WTC11 (cell line): ENCODE results near the gene CCDC57. TPM values are rescaled to one million over a fixed set of nuclear protein-coding genes. Genes with fewer than 3 reads are reported as not detected.

Source experiments
- ATAC-seq: fragments of 200-7000 bp; cut with Tn5 transposase; 2 replicates; pipeline ENCODE4 v1.10.0; 2021; ENCODE audit warnings: mild to moderate bottlenecking, moderate library complexity
- CTCF ChIA-PET: fragments of 300-600 bp; sonication (Branson Sonifier 250); formaldehyde crosslinking; loops from one replicate; lab custom pipeline; 2021; ENCODE audit warnings: antibody characterized with exemption; lab: Charles Lee
- POLR2A ChIA-PET: fragments of 350-600 bp; sonication (Branson Sonifier 250); formaldehyde crosslinking; loops from one replicate; lab custom pipeline; 2021; ENCODE audit warnings: antibody characterized with exemption; lab: Charles Lee
- DNase-seq: peaks from one replicate; pipeline ENCODE4 v3.0.0; 2021; ENCODE audit warnings: low spot score
- H3K27ac Mint-ChIP-seq: 2 replicates; pipeline ENCODE4 v1.8.0; 2021; ENCODE audit warnings: mixed read lengths
- H3K27me3 Mint-ChIP-seq: 2 replicates; pipeline ENCODE4 v1.8.0; 2021; ENCODE audit warnings: low read depth, mild to moderate bottlenecking, moderate library complexity, mixed read lengths
- H3K36me3 Mint-ChIP-seq: 2 replicates; pipeline ENCODE4 v1.8.0; 2021; ENCODE audit warnings: mixed read lengths
- H3K4me1 Mint-ChIP-seq: 2 replicates; pipeline ENCODE4 v1.8.0; 2022; ENCODE audit warnings: mixed read lengths
- H3K4me3 Mint-ChIP-seq: 2 replicates; pipeline ENCODE4 v1.8.0; 2021; ENCODE audit warnings: mild to moderate bottlenecking, moderate library complexity, mixed read lengths
- H3K9me3 Mint-ChIP-seq: 2 replicates; pipeline ENCODE4 v1.8.0; 2021; ENCODE audit warnings: mixed read lengths
- CBFB ChIP-seq: sonication (generic); formaldehyde crosslinking; IDR thresholded peaks from 2 replicates; pipeline ENCODE4 v1.8.1; 2022; ENCODE audit warnings: mild to moderate bottlenecking, low read depth, missing genetic modification reagents
- E2F5 ChIP-seq: sonication (generic); formaldehyde crosslinking; IDR thresholded peaks from 2 replicates; pipeline ENCODE4 v1.8.1; 2022; ENCODE audit warnings: mild to moderate bottlenecking, moderate library complexity, missing genetic modification reagents
- EMX1 ChIP-seq: fragments of 250-450 bp; sonication (Bioruptor Pico); IDR thresholded peaks from 2 replicates; pipeline ENCODE4 v1.8.0; 2021; ENCODE audit warnings: mild to moderate bottlenecking
- ESRRA ChIP-seq: sonication (generic); formaldehyde crosslinking; IDR thresholded peaks from 2 replicates; pipeline ENCODE4 v1.8.1; 2022; ENCODE audit warnings: mild to moderate bottlenecking, missing genetic modification reagents, borderline replicate concordance
- FOXJ3 ChIP-seq: sonication (generic); formaldehyde crosslinking; IDR thresholded peaks from 2 replicates; pipeline ENCODE4 v1.9.0; 2021; ENCODE audit warnings: missing genetic modification reagents, mild to moderate bottlenecking, borderline replicate concordance
- FOXK1 ChIP-seq: sonication (generic); formaldehyde crosslinking; IDR thresholded peaks from 2 replicates; pipeline ENCODE4 v1.8.0; 2022; ENCODE audit warnings: mild to moderate bottlenecking, moderate library complexity, missing genetic modification reagents
- FOXP4 ChIP-seq: sonication (generic); formaldehyde crosslinking; IDR thresholded peaks from 2 replicates; pipeline ENCODE4 v1.8.0; 2022; ENCODE audit warnings: mild to moderate bottlenecking, missing genetic modification reagents
- GRHL2 ChIP-seq: fragments of 250-450 bp; sonication (Bioruptor Pico); IDR thresholded peaks from 2 replicates; pipeline ENCODE4 v1.8.0; 2022; ENCODE audit warnings: mild to moderate bottlenecking, moderate library complexity; ENCODE audit not compliant: insufficient replicate concordance, severe bottlenecking
- HMGXB4 ChIP-seq: sonication (generic); formaldehyde crosslinking; IDR thresholded peaks from 2 replicates; pipeline ENCODE4 v1.8.1; 2023; ENCODE audit warnings: mild to moderate bottlenecking, moderate library complexity, missing genetic modification reagents
- IRF2 ChIP-seq: sonication (generic); formaldehyde crosslinking; IDR thresholded peaks from 2 replicates; pipeline ENCODE4 v1.8.0; 2022; ENCODE audit warnings: low read depth, missing genetic modification reagents, borderline replicate concordance
- MYBL2 ChIP-seq: sonication (generic); formaldehyde crosslinking; IDR thresholded peaks from 2 replicates; pipeline ENCODE4 v1.8.1; 2023; ENCODE audit warnings: mild to moderate bottlenecking, moderate library complexity, missing genetic modification reagents
- NR3C1 ChIP-seq: sonication (generic); formaldehyde crosslinking; conservative IDR thresholded peaks from 2 replicates; pipeline ENCODE4 v1.8.1; 2023; ENCODE audit warnings: low read depth, mild to moderate bottlenecking, missing genetic modification reagents
- OVOL2 ChIP-seq: fragments of 250-450 bp; sonication (Bioruptor Pico); IDR thresholded peaks from 2 replicates; pipeline ENCODE4 v1.9.0; 2021; ENCODE audit warnings: mild to moderate bottlenecking, borderline replicate concordance
- SMAD3 ChIP-seq: sonication (generic); formaldehyde crosslinking; IDR thresholded peaks from 2 replicates; pipeline ENCODE4 v1.8.0; 2022; ENCODE audit warnings: missing genetic modification reagents, mild to moderate bottlenecking, borderline replicate concordance
- SP1 ChIP-seq: sonication (generic); formaldehyde crosslinking; conservative IDR thresholded peaks from 2 replicates; pipeline ENCODE4 v1.8.1; 2022; ENCODE audit warnings: missing genetic modification reagents
- TCF7 ChIP-seq: sonication (generic); formaldehyde crosslinking; IDR thresholded peaks from 2 replicates; pipeline ENCODE4 v1.8.0; 2022; ENCODE audit warnings: mild to moderate bottlenecking, low read depth, missing genetic modification reagents, moderate library complexity
- TEAD1 ChIP-seq: sonication (generic); formaldehyde crosslinking; IDR thresholded peaks from 2 replicates; pipeline ENCODE4 v1.8.0; 2022; ENCODE audit warnings: mild to moderate bottlenecking, missing genetic modification reagents
- TP53 ChIP-seq: sonication (generic); formaldehyde crosslinking; IDR thresholded peaks from 2 replicates; pipeline ENCODE4 v1.8.1; 2023; ENCODE audit warnings: mild to moderate bottlenecking, missing genetic modification reagents
- ZNF121 ChIP-seq: sonication (generic); formaldehyde crosslinking; IDR thresholded peaks from 2 replicates; pipeline ENCODE4 v1.8.0; 2023; ENCODE audit warnings: missing genetic modification reagents
- ZNF396 ChIP-seq: fragments of 250-450 bp; sonication (Bioruptor Pico); IDR thresholded peaks from 2 replicates; pipeline ENCODE4 v1.8.0; 2021; ENCODE audit warnings: mild to moderate bottlenecking, moderate library complexity, borderline replicate concordance
- ZNF423 ChIP-seq: fragments of 250-450 bp; sonication (Bioruptor Pico); IDR thresholded peaks from 2 replicates; pipeline ENCODE4 v2.1.2; 2022; ENCODE audit warnings: mild to moderate bottlenecking, moderate library complexity
- ZNF425 ChIP-seq: fragments of 250-450 bp; sonication (Bioruptor Pico); conservative IDR thresholded peaks from 2 replicates; pipeline ENCODE4 v1.9.0; 2021; ENCODE audit warnings: mild to moderate bottlenecking
- total RNA-seq: library from RNA; stranded (reverse); gene quantifications from 3 replicates; pipeline ENCODE4 v1.2.3, GENCODE V29; 2021

Gene CCDC57
- total RNA-seq, 1 experiment from 2014 or later = 20.0 TPM

DNA sequence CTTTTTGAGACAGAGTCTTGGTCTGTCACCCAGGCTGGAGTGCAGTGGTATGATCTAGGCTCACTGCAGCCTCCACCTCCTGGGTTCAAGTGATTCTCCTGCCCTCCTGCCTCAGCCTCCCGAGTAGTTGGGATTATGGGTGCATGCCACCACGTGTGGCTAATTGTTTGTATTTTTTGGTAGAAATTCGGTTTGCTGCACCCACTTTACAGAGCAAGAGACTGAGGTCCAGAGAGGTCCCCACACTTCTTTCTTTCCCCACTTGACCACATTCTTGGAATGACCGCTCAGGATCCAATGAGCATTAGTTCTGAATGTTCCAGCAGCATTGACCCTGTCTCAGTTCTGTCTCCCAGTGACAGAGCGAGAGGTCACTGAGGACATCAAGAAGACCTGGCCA, 10.9 kb upstream of the CCDC57 start (continued):
- TF ChIP-seq ZNF425 (CRISPR knock-in tag) = no peak
- no peak for TF ChIP-seq GRHL2 (CRISPR knock-in tag)
- no peak for TF ChIP-seq ZNF423 (CRISPR knock-in tag)
- no peak for TF ChIP-seq TCF7 (CRISPR knock-in tag)
- no peak for TF ChIP-seq ZNF396 (CRISPR knock-in tag)

GRCh38 chr17:82222816-82223215, 10.2 kb upstream of the CCDC57 start:
- no peaks in the 10 kb centered on the region for H3K36me3 Mint-ChIP-seq
- ChIA-PET POLR2A (no interaction called here), CTCF (no interaction called here)
- no peak for TF ChIP-seq TP53 (CRISPR knock-in tag)
- TF ChIP-seq FOXP4 (CRISPR knock-in tag) = no peak
- no peak for TF ChIP-seq IRF2
- TF ChIP-seq ZNF121 (CRISPR knock-in tag) = no peak
- no peaks in the 10 kb centered on the region for H3K4me1 Mint-ChIP-seq
- DNase-seq = no peak
- no peak overlapping the region for H3K4me3 Mint-ChIP-seq
- no peak for ATAC-seq
- H3K27ac Mint-ChIP-seq = no peak overlapping the region
- no peaks in the 10 kb centered on the region for H3K9me3 Mint-ChIP-seq
- peaks cover 26% of the 10 kb centered on the region for H3K27me3 Mint-ChIP-seq

- POLR2A ChIA-PET = no interaction called here
- CTCF ChIA-PET = interaction anchor here (0.7 to 1.0 kb wide), 2 partner anchors 15 to 16 kb away, joined by 3 read pairs; no protein-coding TSS in a partner anchor
Observed at GRCh38 chr17:82221341-82221902, 8.8 kb upstream of the CCDC57 start.

DNA sequence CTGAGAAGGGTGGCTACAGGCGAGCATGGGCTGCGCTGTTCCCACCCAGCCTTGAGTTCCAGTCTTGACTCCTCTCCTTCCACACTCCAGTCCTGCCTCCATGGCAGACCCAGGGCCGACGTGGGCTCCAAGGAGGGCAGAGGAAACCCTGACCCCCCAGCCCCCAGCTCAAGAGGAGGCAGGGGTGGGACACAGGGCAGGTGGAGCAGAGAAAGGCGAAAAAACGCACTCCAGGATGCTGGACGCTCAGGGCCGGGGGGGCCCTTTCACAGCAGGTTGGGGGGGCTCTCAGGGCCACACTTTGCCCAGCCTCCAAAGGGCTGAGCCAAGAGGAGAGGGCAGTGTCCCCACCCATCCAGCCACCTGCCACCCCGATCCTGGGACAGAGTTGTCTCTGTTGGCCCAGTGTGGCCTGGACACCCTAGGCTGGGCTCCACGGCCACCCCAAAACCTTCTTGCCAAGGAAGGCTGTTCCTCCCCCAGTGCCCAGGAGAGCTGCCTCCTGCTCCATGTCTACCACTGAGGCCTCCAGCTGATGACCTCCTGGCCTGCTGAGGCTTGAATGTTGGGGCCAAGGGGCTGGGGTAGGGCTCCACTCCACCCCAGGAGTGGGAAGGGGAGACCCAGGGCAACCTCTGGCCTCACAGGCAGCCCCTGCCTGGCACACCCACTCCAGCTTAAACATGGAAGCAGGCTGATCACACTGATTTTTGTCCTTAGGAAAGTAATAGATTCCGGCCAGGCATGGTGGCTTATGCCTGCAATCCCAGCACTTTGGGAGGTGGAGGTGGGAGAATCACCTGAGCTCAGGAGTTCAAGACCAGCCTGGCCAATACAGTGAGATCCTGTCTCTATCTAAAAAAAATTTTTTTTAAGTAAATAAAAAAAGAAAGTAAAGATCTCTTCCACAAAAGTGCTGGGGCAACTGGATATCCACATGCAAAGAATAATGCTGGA, 7.4 kb upstream of the CCDC57 start:
- Mint-ChIP-seq H3K4me3 (no peak overlapping the region), H3K36me3 (no peaks in the 10 kb centered on the region), H3K27ac (no peak overlapping the region), H3K27me3 (peaks cover 19% of the 10 kb centered on the region), H3K4me1 (no peaks in the 10 kb centered on the region), H3K9me3 (no peaks in the 10 kb centered on the region; the same call in 1 of the 2 replicates)
- ATAC-seq (no peak), DNase-seq (no peak)
- ChIA-PET POLR2A (no interaction called here), CTCF (no interaction called here)
- no peak for TF ChIP-seq ESRRA (CRISPR knock-in tag)
- no peak for TF ChIP-seq E2F5 (CRISPR knock-in tag)
- TF ChIP-seq OVOL2 (CRISPR knock-in tag) = no peak
- TF ChIP-seq CBFB (CRISPR knock-in tag) = no peak
- TF ChIP-seq HMGXB4 (CRISPR knock-in tag) = no peak
- TF ChIP-seq FOXK1 (CRISPR knock-in tag) = no peak
- TF ChIP-seq SMAD3 = no peak
- no peak for TF ChIP-seq ZNF425 (CRISPR knock-in tag)
- no peak for TF ChIP-seq NR3C1 (CRISPR knock-in tag)

More at GRCh38 chr17:82221341-82221902, 8.8 kb upstream of the CCDC57 start:
- H3K27ac Mint-ChIP-seq = no peak overlapping the region
- ATAC-seq (no peak), DNase-seq (no peak)
- no peaks in the 10 kb centered on the region for H3K4me1 Mint-ChIP-seq
- TF ChIP-seq TEAD1 (no peak), TP53 (CRISPR knock-in tag) (no peak), GRHL2 (CRISPR knock-in tag) (no peak), SMAD3 (no peak), SP1 (CRISPR knock-in tag) (no peak), EMX1 (CRISPR knock-in tag) (no peak), FOXJ3 (CRISPR knock-in tag) (no peak), MYBL2 (CRISPR knock-in tag) (no peak)
- H3K9me3 Mint-ChIP-seq = no peaks in the 10 kb centered on the region
- no peak overlapping the region for H3K4me3 Mint-ChIP-seq
- peaks cover 16% of the 10 kb centered on the region; the same call in 1 of the 2 replicates for H3K27me3 Mint-ChIP-seq
- H3K36me3 Mint-ChIP-seq = no peaks in the 10 kb centered on the region
